GM18505 (cell line): ENCODE results near the gene PCBD2.
"Not testable (repeated sequence)": the region's sequence is repeated elsewhere in the genome, so short reads cannot be mapped to it uniquely, and the experiment has no call there.

Source experiments
- ATAC-seq: cut with Tn5 transposase; IDR thresholded peaks from one replicate; pipeline ENCODE4 v1.9.1; 2021; ENCODE audit not compliant: unreplicated experiment
- POLR2A ChIP-seq: IDR thresholded peaks from 4 replicates; pipeline ENCODE4 v1.6.1; 2011; ENCODE audit warnings: borderline replicate concordance; ENCODE audit not compliant: insufficient read depth, insufficient read length; ENCODE audit errors: extremely low read depth

PCBD2 gene

GRCh38 chr5:134949316-134949715, 44.4 kb downstream of the PCBD2 start:
- no peak for ATAC-seq
- TF ChIP-seq POLR2A: no peak

GRCh38 chr5:134957920-134958608, 53.1 kb downstream of the PCBD2 start:
- no peak for ATAC-seq
- TF ChIP-seq POLR2A: no peak

- TF ChIP-seq POLR2A: no peak
- ATAC-seq: no peak
Measured at GRCh38 chr5:134958755-134959154, 53.8 kb downstream of the PCBD2 start.

GRCh38 chr5:134963098-134963497, 58.2 kb downstream of the PCBD2 start:
- no peak for ATAC-seq
- no peak for TF ChIP-seq POLR2A

- ATAC-seq: no peak
- no peak for TF ChIP-seq POLR2A
Measured at GRCh38 chr5:134964359-134965270, 59.7 kb downstream of the PCBD2 start.

- TF ChIP-seq POLR2A: no peak
- ATAC-seq: no peak
Measured at GRCh38 chr5:134965271-134965825, 60.4 kb downstream of the PCBD2 start.

GRCh38 chr5:134967607-134968006, 62.7 kb downstream of the PCBD2 start, which contains the start of gene CATSPER3:
Gene CATSPER3 (plus strand): TSS chr5:134967907. CDS start chr5:134967992, 85 bp downstream.
- TF ChIP-seq POLR2A: no peak
- no peak for ATAC-seq

- ATAC-seq: no peak
- TF ChIP-seq POLR2A: no peak
Measured at GRCh38 chr5:134968055-134968454, 63.1 kb downstream of the PCBD2 start.

GRCh38 chr5:134969166-134969565, 64.2 kb downstream of the PCBD2 start:
- ATAC-seq: no peak
- TF ChIP-seq POLR2A: no peak

GRCh38 chr5:134975078-134975715, 70.3 kb downstream of the PCBD2 start:
- no peak for TF ChIP-seq POLR2A
- no peak for ATAC-seq

- ATAC-seq: no peak
- TF ChIP-seq POLR2A: no peak
Measured at GRCh38 chr5:134975843-134976242, 70.9 kb downstream of the PCBD2 start.

GRCh38 chr5:134976841-134977240, 71.9 kb downstream of the PCBD2 start:
- TF ChIP-seq POLR2A: no peak
- no peak for ATAC-seq

GRCh38 chr5:134979416-134979815, 74.5 kb downstream of the PCBD2 start:
- TF ChIP-seq POLR2A: no peak
- no peak for ATAC-seq

GRCh38 chr5:134982230-134982629, 77.3 kb downstream of the PCBD2 start:
- TF ChIP-seq POLR2A: no peak
- no peak for ATAC-seq

GRCh38 chr5:134989266-134989830, 84.4 kb downstream of the PCBD2 start:
- no peak for TF ChIP-seq POLR2A
- ATAC-seq: no peak

GRCh38 chr5:134990183-134990582, 85.3 kb downstream of the PCBD2 start:
- ATAC-seq: not testable (repeated sequence)
